Measurements from ENCODE around the gene CSRNP3.

DNA sequence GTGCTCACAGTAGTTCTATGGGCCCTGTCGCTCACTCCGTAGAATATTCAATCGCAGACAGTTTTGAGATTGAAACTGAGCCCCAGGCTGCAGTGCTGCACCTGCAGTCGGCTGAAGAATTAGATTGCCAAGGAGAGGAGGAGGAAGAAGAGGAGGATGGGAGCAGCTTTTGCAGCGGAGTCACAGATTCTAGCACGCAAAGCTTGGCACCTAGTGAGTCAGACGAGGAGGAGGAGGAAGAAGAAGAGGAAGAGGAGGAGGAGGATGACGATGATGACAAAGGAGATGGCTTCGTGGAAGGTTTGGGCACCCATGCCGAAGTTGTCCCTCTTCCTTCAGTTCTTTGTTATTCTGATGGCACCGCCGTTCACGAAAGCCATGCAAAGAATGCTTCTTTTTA, 209.4 kb downstream of the CSRNP3 start:
- TF ChIP-seq ZFX (IDR thresholded peaks at IDR 0.05; ENCODE audit: borderline replicate concordance), result no peak
- TF ChIP-seq, protein P1, sequence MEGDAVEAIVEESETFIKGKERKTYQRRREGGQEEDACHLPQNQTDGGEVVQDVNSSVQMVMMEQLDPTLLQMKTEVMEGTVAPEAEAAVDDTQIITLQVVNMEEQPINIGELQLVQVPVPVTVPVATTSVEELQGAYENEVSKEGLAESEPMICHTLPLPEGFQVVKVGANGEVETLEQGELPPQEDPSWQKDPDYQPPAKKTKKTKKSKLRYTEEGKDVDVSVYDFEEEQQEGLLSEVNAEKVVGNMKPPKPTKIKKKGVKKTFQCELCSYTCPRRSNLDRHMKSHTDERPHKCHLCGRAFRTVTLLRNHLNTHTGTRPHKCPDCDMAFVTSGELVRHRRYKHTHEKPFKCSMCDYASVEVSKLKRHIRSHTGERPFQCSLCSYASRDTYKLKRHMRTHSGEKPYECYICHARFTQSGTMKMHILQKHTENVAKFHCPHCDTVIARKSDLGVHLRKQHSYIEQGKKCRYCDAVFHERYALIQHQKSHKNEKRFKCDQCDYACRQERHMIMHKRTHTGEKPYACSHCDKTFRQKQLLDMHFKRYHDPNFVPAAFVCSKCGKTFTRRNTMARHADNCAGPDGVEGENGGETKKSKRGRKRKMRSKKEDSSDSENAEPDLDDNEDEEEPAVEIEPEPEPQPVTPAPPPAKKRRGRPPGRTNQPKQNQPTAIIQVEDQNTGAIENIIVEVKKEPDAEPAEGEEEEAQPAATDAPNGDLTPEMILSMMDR (IDR thresholded peaks at IDR 0.05), result no peak

All from 22Rv1 (cell line).